ENCODE data around the gene USH2A.

Gene USH2A

DNA sequence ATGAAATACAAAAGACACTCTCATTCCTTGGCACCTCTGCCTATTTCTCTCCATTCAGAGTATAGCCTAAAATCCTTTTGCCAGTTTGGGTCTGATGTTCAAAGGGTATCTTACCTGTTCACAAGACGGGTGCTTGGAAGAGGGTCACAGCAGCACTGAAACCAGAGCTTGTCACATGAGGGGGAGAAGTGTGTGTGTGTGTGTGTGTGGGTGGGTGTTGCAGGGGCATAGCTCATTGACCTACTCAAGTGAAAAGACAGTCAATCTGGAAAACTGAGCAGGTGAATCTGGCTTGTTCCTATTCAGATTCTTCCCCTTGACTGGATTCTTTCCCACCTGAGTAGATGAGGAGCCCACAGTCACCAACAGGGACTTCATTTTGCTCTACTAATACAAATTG, 792.2 kb downstream of the USH2A start:
- Histone ChIP-seq H3K4me3 (ENCODE audit: low read depth in 1 of 5, low read length in 5 of 5) (no peak overlapping the region), H3K36me3 (ENCODE audit: control insufficient read depth in 5 of 5, insufficient read depth in 5 of 5, low read length in 5 of 5) (no peaks in the 10 kb centered on the region), H3K9me3 (ENCODE audit: control insufficient read depth in 5 of 5, low read length in 5 of 5) (no peaks in the 10 kb centered on the region), H3K4me1 (ENCODE audit: control insufficient read depth in 5 of 5, insufficient read depth in 5 of 5, low read length in 5 of 5) (peaks cover 0 to 4% (median 2%) of the 10 kb centered on the region in 5 donors), H3K27ac (ENCODE audit: low read depth, low read length) (no peak overlapping the region), H3K9ac (ENCODE audit: low read length in 5 of 5) (no peak overlapping the region), H3K27me3 (ENCODE audit: control insufficient read depth in 5 of 5, insufficient read depth in 4 of 5, low read length in 5 of 5) (no peaks in the 10 kb centered on the region)

DNA sequence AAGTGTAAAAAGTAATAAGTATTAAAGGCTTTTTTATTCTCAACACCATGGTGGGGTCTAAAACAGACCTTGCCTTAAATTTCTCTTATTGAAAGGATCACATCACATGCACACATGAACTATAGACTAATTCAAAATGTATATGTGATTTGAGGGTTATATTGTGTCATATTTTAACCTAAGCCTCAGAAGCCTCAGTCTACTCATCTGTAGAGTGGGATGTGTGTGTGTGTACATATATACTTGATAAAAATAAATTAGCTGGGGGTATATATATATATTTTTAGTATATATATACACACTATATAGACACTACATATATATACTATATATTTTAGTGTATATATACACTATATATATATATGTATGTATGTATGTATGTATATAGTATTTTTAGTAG, 797.3 kb downstream of the USH2A start:
- H3K36me3 ChIP-seq (ENCODE audit: control insufficient read depth in 5 of 5, insufficient read depth in 5 of 5, low read length in 5 of 5) = peaks cover 3 to 15% (median 11%) of the 10 kb centered on the region in 5 donors
- H3K4me1 ChIP-seq (ENCODE audit: control insufficient read depth in 5 of 5, insufficient read depth in 5 of 5, low read length in 5 of 5) = no peaks in the 10 kb centered on the region
- no peaks in the 10 kb centered on the region for H3K27me3 ChIP-seq (ENCODE audit: control insufficient read depth in 5 of 5, insufficient read depth in 4 of 5, low read length in 5 of 5)
- H3K9me3 ChIP-seq (ENCODE audit: control insufficient read depth in 5 of 5, low read length in 5 of 5) = no peaks in the 10 kb centered on the region
- H3K4me3 ChIP-seq (ENCODE audit: low read depth in 1 of 5, low read length in 5 of 5) = no peak overlapping the region
- H3K9ac ChIP-seq (ENCODE audit: low read length in 5 of 5) = no peak overlapping the region
- no peak overlapping the region for H3K27ac ChIP-seq (ENCODE audit: low read depth, low read length)

DNA sequence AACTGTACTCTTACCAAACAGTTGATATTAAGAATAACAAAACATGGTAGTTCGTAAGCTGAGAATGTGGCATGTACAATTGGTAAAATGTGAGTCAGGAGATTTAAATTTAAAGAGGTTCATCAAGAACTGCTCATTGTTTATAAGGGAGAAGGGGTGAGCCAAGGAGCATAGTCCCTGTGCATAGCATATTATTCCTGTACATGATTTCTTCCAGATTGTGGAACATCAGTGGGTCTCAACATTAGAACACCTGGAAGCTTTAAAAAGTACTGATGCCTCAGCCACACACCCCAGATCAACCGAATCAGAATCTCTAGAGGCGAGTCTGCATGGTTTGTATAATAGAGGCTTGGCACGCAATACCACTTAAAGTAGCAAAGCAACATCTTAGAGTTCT, 800.1 kb downstream of the USH2A start:
- H3K9ac ChIP-seq (ENCODE audit: low read length in 5 of 5) = no peak overlapping the region
- H3K27me3 ChIP-seq (ENCODE audit: control insufficient read depth in 5 of 5, insufficient read depth in 4 of 5, low read length in 5 of 5) = no peaks in the 10 kb centered on the region
- H3K4me3 ChIP-seq (ENCODE audit: low read depth in 1 of 5, low read length in 5 of 5) = no peak overlapping the region
- peaks cover 11 to 39% (median 29%) of the 10 kb centered on the region in 5 donors for H3K36me3 ChIP-seq (ENCODE audit: control insufficient read depth in 5 of 5, insufficient read depth in 5 of 5, low read length in 5 of 5)
- H3K9me3 ChIP-seq (ENCODE audit: control insufficient read depth in 5 of 5, low read length in 5 of 5) = no peaks in the 10 kb centered on the region
- no peaks in the 10 kb centered on the region for H3K4me1 ChIP-seq (ENCODE audit: control insufficient read depth in 5 of 5, insufficient read depth in 5 of 5, low read length in 5 of 5)
- no peak overlapping the region for H3K27ac ChIP-seq (ENCODE audit: low read depth, low read length)

DNA sequence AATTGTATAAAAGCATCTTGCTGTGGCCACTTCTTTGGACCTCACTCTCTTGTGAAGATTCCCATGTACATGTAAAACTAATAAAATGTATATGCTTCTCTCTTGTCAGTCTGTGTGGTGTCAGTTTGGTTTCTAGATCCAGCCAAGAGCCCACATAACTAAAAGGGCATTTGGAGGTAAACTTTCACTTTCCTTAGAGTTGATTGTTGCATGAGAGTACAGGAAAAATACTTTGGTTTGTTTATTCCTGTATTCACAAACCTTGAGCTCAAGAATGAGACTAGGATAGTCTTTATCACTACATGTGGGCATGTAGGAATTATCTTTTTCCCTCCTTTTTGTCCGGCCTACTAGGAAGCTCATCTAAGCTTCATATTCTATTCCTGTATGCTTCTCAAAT, 805.3 kb downstream of the USH2A start:
- Histone ChIP-seq H3K36me3 (ENCODE audit: control insufficient read depth in 5 of 5, insufficient read depth in 5 of 5, low read length in 5 of 5) (peaks cover 26 to 48% (median 39%) of the 10 kb centered on the region in 5 donors), H3K4me3 (ENCODE audit: low read depth in 1 of 5, low read length in 5 of 5) (no peak overlapping the region), H3K27me3 (ENCODE audit: control insufficient read depth in 5 of 5, insufficient read depth in 4 of 5, low read length in 5 of 5) (no peaks in the 10 kb centered on the region), H3K4me1 (ENCODE audit: control insufficient read depth in 5 of 5, insufficient read depth in 5 of 5, low read length in 5 of 5) (no peaks in the 10 kb centered on the region), H3K9ac (ENCODE audit: low read length in 5 of 5) (no peak overlapping the region), H3K27ac (ENCODE audit: low read depth, low read length) (no peak overlapping the region), H3K9me3 (ENCODE audit: control insufficient read depth in 5 of 5, low read length in 5 of 5) (peaks cover 0 to 3% (median 2%) of the 10 kb centered on the region in 5 donors)

DNA sequence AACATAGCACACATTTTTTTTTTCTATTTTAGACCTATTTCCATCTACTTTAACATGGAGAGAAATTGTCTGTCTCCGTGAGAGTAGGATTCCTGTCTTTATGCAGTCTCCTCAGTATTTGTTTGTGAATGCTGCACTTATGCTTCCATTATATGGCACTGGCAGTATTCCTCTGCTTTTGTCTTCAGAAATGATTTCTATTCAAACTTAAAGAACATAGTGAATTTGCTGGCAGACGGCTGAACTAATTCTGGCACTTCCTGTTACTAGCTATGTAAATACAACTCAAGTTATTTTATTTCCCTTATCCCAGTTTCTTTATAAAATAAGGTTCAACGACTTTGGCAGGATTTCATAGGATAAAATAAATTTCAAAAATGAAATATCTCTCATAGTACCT, 810.9 kb downstream of the USH2A start:
- Histone ChIP-seq H3K4me1 (ENCODE audit: control insufficient read depth in 5 of 5, insufficient read depth in 5 of 5, low read length in 5 of 5) (peaks cover 0 to 4% (median 0%) of the 10 kb centered on the region in 5 donors), H3K27ac (ENCODE audit: low read depth, low read length) (no peak overlapping the region), H3K36me3 (ENCODE audit: control insufficient read depth in 5 of 5, insufficient read depth in 5 of 5, low read length in 5 of 5) (peaks cover 27 to 41% (median 35%) of the 10 kb centered on the region in 5 donors), H3K9me3 (ENCODE audit: control insufficient read depth in 5 of 5, low read length in 5 of 5) (peaks cover 0 to 3% (median 2%) of the 10 kb centered on the region in 5 donors), H3K4me3 (ENCODE audit: low read depth in 1 of 5, low read length in 5 of 5) (no peak overlapping the region), H3K9ac (ENCODE audit: low read length in 5 of 5) (no peak overlapping the region), H3K27me3 (ENCODE audit: control insufficient read depth in 5 of 5, insufficient read depth in 4 of 5, low read length in 5 of 5) (no peaks in the 10 kb centered on the region)

DNA sequence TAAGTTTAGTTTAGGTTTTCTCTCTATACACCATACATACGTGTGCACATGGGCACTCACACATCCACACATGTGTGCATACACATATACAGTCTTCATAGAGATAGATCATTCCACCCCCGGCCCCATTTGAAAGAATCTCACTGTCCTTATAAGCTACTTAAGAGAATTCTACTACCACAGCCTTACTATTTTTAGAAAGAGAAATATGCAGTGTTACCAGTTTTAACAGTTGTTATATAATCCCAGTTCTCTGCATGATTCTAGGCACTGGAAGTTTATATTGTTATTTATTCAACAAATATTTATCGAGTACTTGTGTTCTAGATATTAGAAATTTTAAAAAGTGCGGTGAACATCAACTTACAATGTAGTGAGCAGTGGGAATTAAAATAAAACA, 814.6 kb downstream of the USH2A start:
- Histone ChIP-seq H3K9ac (ENCODE audit: low read length in 5 of 5) (no peak overlapping the region), H3K36me3 (ENCODE audit: control insufficient read depth in 5 of 5, insufficient read depth in 5 of 5, low read length in 5 of 5) (peaks cover 19 to 37% (median 30%) of the 10 kb centered on the region in 5 donors), H3K27me3 (ENCODE audit: control insufficient read depth in 5 of 5, insufficient read depth in 4 of 5, low read length in 5 of 5) (no peaks in the 10 kb centered on the region), H3K9me3 (ENCODE audit: control insufficient read depth in 5 of 5, low read length in 5 of 5) (peaks cover 0 to 2% (median under 1%) of the 10 kb centered on the region in 5 donors), H3K4me1 (ENCODE audit: control insufficient read depth in 5 of 5, insufficient read depth in 5 of 5, low read length in 5 of 5) (peaks cover 0 to 9% (median 0%) of the 10 kb centered on the region in 5 donors), H3K27ac (ENCODE audit: low read depth, low read length) (no peak overlapping the region), H3K4me3 (ENCODE audit: low read depth in 1 of 5, low read length in 5 of 5) (no peak overlapping the region)

DNA sequence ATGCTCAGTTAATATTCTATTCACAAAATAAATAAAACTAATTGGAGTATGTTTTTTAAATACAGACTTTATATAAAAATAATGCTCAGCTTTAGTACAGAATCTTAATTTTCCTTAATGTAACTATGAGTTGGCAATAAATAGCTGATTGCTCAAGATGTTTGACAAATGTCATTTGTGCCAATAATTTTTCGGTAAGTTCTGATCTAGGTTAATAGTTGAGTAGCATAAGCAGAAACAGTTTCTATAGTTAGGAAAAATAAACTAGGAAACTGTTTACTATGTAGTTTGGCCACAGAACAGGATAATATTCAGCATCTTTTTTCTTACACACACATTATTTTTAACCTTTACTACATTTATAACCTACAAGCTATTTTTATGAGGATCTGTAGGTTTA, 815.8 kb downstream of the USH2A start:
- Histone ChIP-seq H3K9me3 (ENCODE audit: control insufficient read depth in 5 of 5, low read length in 5 of 5) (no peaks in the 10 kb centered on the region), H3K27ac (ENCODE audit: low read depth, low read length) (no peak overlapping the region), H3K4me3 (ENCODE audit: low read depth in 1 of 5, low read length in 5 of 5) (no peak overlapping the region), H3K36me3 (ENCODE audit: control insufficient read depth in 5 of 5, insufficient read depth in 5 of 5, low read length in 5 of 5) (peaks cover 10 to 29% (median 25%) of the 10 kb centered on the region in 5 donors), H3K9ac (ENCODE audit: low read length in 5 of 5) (no peak overlapping the region), H3K27me3 (ENCODE audit: control insufficient read depth in 5 of 5, insufficient read depth in 4 of 5, low read length in 5 of 5) (no peaks in the 10 kb centered on the region), H3K4me1 (ENCODE audit: control insufficient read depth in 5 of 5, insufficient read depth in 5 of 5, low read length in 5 of 5) (peaks cover 0 to 9% (median 0%) of the 10 kb centered on the region in 5 donors)

DNA sequence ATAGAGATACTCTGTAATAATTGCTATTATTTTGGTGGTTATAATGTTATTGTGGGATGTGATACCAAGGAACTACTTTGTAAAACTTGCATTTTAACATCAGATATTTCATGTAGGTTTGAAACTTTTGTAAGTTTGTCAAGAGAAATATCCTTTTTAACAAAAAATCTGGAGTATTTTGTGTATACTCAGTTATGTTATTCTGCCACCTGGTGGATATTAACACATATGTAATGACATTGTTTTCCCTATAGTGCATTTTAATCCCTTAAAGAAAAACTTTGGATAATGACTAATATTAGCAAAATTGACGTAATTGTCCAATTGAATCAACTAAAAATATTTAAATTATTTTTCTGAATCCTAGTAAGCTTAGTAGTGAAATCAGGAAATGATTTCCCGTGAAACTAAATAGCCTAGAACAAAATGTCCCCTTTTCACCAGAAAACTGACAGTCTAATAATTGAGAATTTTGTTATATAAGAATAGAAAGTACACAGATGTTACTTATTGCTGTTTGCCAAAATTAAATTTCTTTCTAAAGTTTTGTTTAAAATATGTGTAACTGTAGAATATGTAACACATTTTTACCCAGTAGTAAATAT, 816.6 kb downstream of the USH2A start:
- H3K36me3 ChIP-seq (ENCODE audit: control insufficient read depth in 5 of 5, insufficient read depth in 5 of 5, low read length in 5 of 5) = peaks cover 10 to 30% (median 24%) of the 10 kb centered on the region in 5 donors

DNA sequence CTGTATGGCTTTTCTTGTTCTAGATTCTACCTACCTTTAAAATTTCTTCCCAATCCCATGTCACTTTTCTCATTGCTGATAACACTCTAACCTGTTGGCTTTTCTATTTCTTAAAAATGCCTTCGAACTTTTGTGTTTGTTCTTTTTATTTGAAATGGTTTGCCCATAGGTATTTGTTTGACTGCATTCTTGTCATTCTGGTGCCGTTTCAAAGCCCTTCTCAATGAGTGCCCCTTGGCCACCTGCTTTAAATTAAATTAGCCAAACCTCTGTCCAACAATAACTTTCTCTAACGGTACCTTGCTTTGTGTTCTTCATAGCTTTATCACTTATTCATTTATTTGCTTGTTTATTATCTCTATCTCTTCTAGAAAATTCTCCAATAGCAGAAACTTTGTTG, 817.2 kb downstream of the USH2A start:
- Histone ChIP-seq H3K4me1 (ENCODE audit: control insufficient read depth in 5 of 5, insufficient read depth in 5 of 5, low read length in 5 of 5) (peaks cover 0 to 9% (median 0%) of the 10 kb centered on the region in 5 donors), H3K9me3 (ENCODE audit: control insufficient read depth in 5 of 5, low read length in 5 of 5) (no peaks in the 10 kb centered on the region), H3K27ac (ENCODE audit: low read depth, low read length) (no peak overlapping the region), H3K9ac (ENCODE audit: low read length in 5 of 5) (no peak overlapping the region), H3K27me3 (ENCODE audit: control insufficient read depth in 5 of 5, insufficient read depth in 4 of 5, low read length in 5 of 5) (no peaks in the 10 kb centered on the region), H3K4me3 (ENCODE audit: low read depth in 1 of 5, low read length in 5 of 5) (no peak overlapping the region), H3K36me3 (ENCODE audit: control insufficient read depth in 5 of 5, insufficient read depth in 5 of 5, low read length in 5 of 5) (peaks cover 10 to 30% (median 28%) of the 10 kb centered on the region in 5 donors)

More for the DNA sequence above, 816.6 kb downstream of the USH2A start:
- no peaks in the 10 kb centered on the region for H3K9me3 ChIP-seq (ENCODE audit: control insufficient read depth in 5 of 5, low read length in 5 of 5)
- H3K27ac ChIP-seq (ENCODE audit: low read depth, low read length) = no peak overlapping the region
- no peak overlapping the region for H3K9ac ChIP-seq (ENCODE audit: low read length in 5 of 5)
- H3K4me1 ChIP-seq (ENCODE audit: control insufficient read depth in 5 of 5, insufficient read depth in 5 of 5, low read length in 5 of 5) = peaks cover 0 to 9% (median 0%) of the 10 kb centered on the region in 5 donors
- H3K27me3 ChIP-seq (ENCODE audit: control insufficient read depth in 5 of 5, insufficient read depth in 4 of 5, low read length in 5 of 5) = no peaks in the 10 kb centered on the region
- H3K4me3 ChIP-seq (ENCODE audit: low read depth in 1 of 5, low read length in 5 of 5) = no peak overlapping the region

DNA sequence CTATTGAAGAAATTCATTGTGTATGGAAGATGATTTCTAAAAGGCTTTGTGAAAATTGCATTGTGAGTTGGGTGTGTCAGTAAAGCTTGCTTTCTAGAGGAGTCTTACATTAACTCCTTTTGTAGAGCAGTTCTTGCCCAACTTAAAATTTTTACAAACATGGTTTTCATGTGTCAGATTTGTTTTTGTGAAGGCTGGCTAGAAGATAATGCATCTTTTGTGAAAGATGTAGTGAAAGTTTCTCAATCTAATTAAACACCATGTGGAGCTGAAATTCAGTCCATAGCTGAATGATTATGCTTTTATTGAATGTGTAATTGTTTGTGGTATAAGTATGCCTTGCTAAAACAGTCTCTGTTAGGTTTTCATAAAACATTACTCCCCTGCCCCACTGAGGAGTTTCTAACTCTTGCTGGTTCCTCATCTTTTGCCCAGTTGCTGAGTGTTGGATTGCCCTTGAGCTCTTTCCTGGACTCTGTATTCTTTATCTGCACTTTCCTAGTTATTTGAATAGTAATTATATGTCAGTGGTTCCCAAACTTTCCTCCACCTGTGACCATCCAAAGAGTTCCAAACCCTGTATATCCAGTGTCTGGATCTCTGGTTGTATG, 818.1 kb downstream of the USH2A start:
- Histone ChIP-seq H3K4me1 (ENCODE audit: control insufficient read depth in 5 of 5, insufficient read depth in 5 of 5, low read length in 5 of 5) (peaks cover 0 to 9% (median 0%) of the 10 kb centered on the region in 5 donors), H3K27ac (ENCODE audit: low read depth, low read length) (no peak overlapping the region)

More for the DNA sequence above, 818.1 kb downstream of the USH2A start:
- Histone ChIP-seq H3K4me3 (ENCODE audit: low read depth in 1 of 5, low read length in 5 of 5) (no peak overlapping the region), H3K27me3 (ENCODE audit: control insufficient read depth in 5 of 5, insufficient read depth in 4 of 5, low read length in 5 of 5) (no peaks in the 10 kb centered on the region), H3K9me3 (ENCODE audit: control insufficient read depth in 5 of 5, low read length in 5 of 5) (no peaks in the 10 kb centered on the region), H3K36me3 (ENCODE audit: control insufficient read depth in 5 of 5, insufficient read depth in 5 of 5, low read length in 5 of 5) (peaks cover 10 to 30% (median 26%) of the 10 kb centered on the region in 5 donors), H3K9ac (ENCODE audit: low read length in 5 of 5) (no peak overlapping the region)

All from subcutaneous abdominal adipose tissue (tissue), 5 donors.